C4-2B (cell line): ENCODE results near the gene PIP5K1C.

ENCODE experiments used
- CTCF ChIP-seq: fragments of 450-650 bp; conservative IDR thresholded peaks from 2 replicates; pipeline ENCODE4 v1.5.1; 2017; ENCODE audit warnings: mild to moderate bottlenecking
- ZFX ChIP-seq: fragments of 450-650 bp; IDR thresholded peaks from 2 replicates; pipeline ENCODE4 v1.6.1; 2017

GRCh38 chr19:3663838-3664237 lies 36.4 kb downstream of the PIP5K1C start:
- no peak for TF ChIP-seq CTCF
- TF ChIP-seq ZFX = no peak
